HepG2 (cell line): ENCODE data around the gene ZNF687. TPM values are rescaled to one million over a fixed set of nuclear protein-coding genes. Genes with fewer than 3 reads are reported as not detected.

ENCODE experiments used
- ATAC-seq: fragments of 200-7000 bp; cut with Tn5 transposase; 3 replicates; pipeline ENCODE4 v1.9.1; 2020; ENCODE audit warnings: mild to moderate bottlenecking, moderate library complexity
- BruUV-seq: library from RNA; stranded (reverse); fragments of 400-500 nt; replicated peaks from 2 replicates; lab custom pipeline; 2021; lab: Mats Ljungman, UMichigan
- CTCF ChIA-PET: fragments of 300-600 bp; formaldehyde crosslinking; extraction: SDS; loops from one replicate; lab custom pipeline; 2021; ENCODE audit warnings: low total read pairs, inconsistent platforms, low intra/inter-chr PET ratio; lab: Yijun Ruan, JAX
- POLR2A ChIA-PET: fragments of 350-600 bp; sonication (Branson Sonifier 250); formaldehyde crosslinking; loops from one replicate; lab custom pipeline; 2020; ENCODE audit warnings: antibody characterized with exemption, inconsistent platforms; lab: Yijun Ruan, JAX
- DNase-seq: peaks from one replicate; pipeline ENCODE4 v3.0.0-alpha.2; 2015; ENCODE audit warnings: low spot score
- FAIRE-seq: peaks from 3 replicates; lab custom pipeline; 2011; peaks lifted over from hg19 to GRCh38; lab: Jason Lieb, UNC
- H2AFZ ChIP-seq: one replicate; pipeline ENCODE4 v1.6.1; 2011; ENCODE audit warnings: low read length, inconsistent platforms
- H3K27ac ChIP-seq: fragments of 300-600 bp; 3 replicates; pipeline ENCODE4 v1.8.0; 2011; ENCODE audit warnings: mixed run types, mild to moderate bottlenecking, mixed read lengths, low read length, inconsistent platforms; ENCODE audit not compliant: insufficient read depth; ENCODE audit errors: extremely low read length
- H3K27me3 ChIP-seq, 2 experiments: fragments of 200-600 bp in 1 of 2; 2 replicates in 1 of 2; 3 replicates in 1 of 2; pipeline versions ENCODE4 v1.6.0 to v1.8.0; 2011; ENCODE audit warnings: low read length in 2 of 2, mild to moderate bottlenecking in 2 of 2, moderate library complexity in 2 of 2, inconsistent platforms in 1 of 2; ENCODE audit not compliant: insufficient read depth in 2 of 2, control insufficient read depth in 1 of 2
- H3K36me3 ChIP-seq, 2 experiments: fragments of 200-600 bp in 1 of 2; replicated peaks in 1 of 2; 2 replicates in 1 of 2; 3 replicates in 1 of 2; pipeline versions ENCODE4 v1.5.1 to v1.8.0; 2011; ENCODE audit warnings: low read length in 2 of 2, inconsistent platforms in 1 of 2; ENCODE audit not compliant: insufficient read depth in 2 of 2, control insufficient read depth in 1 of 2
- H3K4me1 ChIP-seq: 2 replicates; pipeline ENCODE4 v1.5.1; 2012; ENCODE audit warnings: low read length, inconsistent platforms; ENCODE audit not compliant: insufficient read depth
- H3K4me2 ChIP-seq: 2 replicates; pipeline ENCODE4 v1.6.0; 2011; ENCODE audit warnings: low read depth, low read length, inconsistent platforms
- H3K4me3 ChIP-seq, 3 experiments: fragments of 200-600 bp in 1 of 3; sonication (generic), shearing (Covaris generic) in 1 of 3; replicated peaks in 1 of 3; 2 replicates each; pipeline ENCODE4 v1.5.1; 2011 to 2016; ENCODE audit warnings: low read length in 3 of 3, inconsistent platforms in 2 of 3, low read depth in 2 of 3, mild to moderate bottlenecking in 2 of 3, control low read depth in 1 of 3, mixed read lengths in 1 of 3; ENCODE audit not compliant: insufficient read depth in 1 of 3
- H3K79me2 ChIP-seq: one replicate; pipeline ENCODE4 v1.6.1; 2011; ENCODE audit warnings: low read length, inconsistent platforms; ENCODE audit not compliant: insufficient read depth
- H3K9ac ChIP-seq: 2 replicates; pipeline ENCODE4 v1.6.0; 2011; ENCODE audit warnings: mild to moderate bottlenecking, low read depth, low read length, inconsistent platforms; ENCODE audit not compliant: insufficient read depth
- H3K9me3 ChIP-seq: 2 replicates; pipeline ENCODE4 v1.5.1; 2012; ENCODE audit warnings: mild to moderate bottlenecking, low read length
- H4K20me1 ChIP-seq: 2 replicates; pipeline ENCODE4 v1.6.0; 2011; ENCODE audit warnings: inconsistent platforms, mild to moderate bottlenecking, low read length, moderate library complexity; ENCODE audit not compliant: insufficient read depth
- NCOR1 ChIP-seq: fragments of 200-600 bp; sonication (generic); IDR thresholded peaks from 2 replicates; pipeline ENCODE4 v1.7.0; 2017; ENCODE audit warnings: antibody characterized with exemption, low read length, borderline replicate concordance
- POLR2G ChIP-seq: fragments of 200-400 bp; formaldehyde crosslinking; IDR thresholded peaks from 2 replicates; pipeline ENCODE4 v1.6.1; 2018; ENCODE audit warnings: mild to moderate bottlenecking, low read depth, low read length, moderate library complexity
- RORA ChIP-seq: sonication (generic); formaldehyde crosslinking; IDR thresholded peaks from 2 replicates; pipeline ENCODE4 v1.5.0; 2020; ENCODE audit warnings: mild to moderate bottlenecking, missing genetic modification reagents, moderate library complexity
- TOPORS ChIP-seq: sonication (generic); formaldehyde crosslinking; IDR thresholded peaks from 2 replicates; pipeline ENCODE4 v1.8.0; 2023; ENCODE audit warnings: mild to moderate bottlenecking, missing genetic modification reagents
- ZFP1 ChIP-seq: IDR thresholded peaks from 2 replicates; pipeline ENCODE4 v1.6.1; 2016
- ZNF280D ChIP-seq: sonication (generic); formaldehyde crosslinking; IDR thresholded peaks from 2 replicates; pipeline ENCODE4 v1.5.1; 2020; ENCODE audit warnings: mild to moderate bottlenecking, missing genetic modification reagents
- WGBS: methylation state at CpG from one replicate; pipeline ENCODE4 v1.1.6; 2017; ENCODE audit warnings: low lambda C conversion rate; 5-methylcytosine and 5-hydroxymethylcytosine counted together
- in situ Hi-C: cut with HindIII; loops from 2 replicates; pipeline ENCODE4 v1.10.0; 2017; ENCODE audit warnings: low pct_unique_long_range_greater_than_20kb; ENCODE audit not compliant: extremely low pct_ligation_motif_present
- intact Hi-C: fragments of 100-400 bp; cut with micrococcal nuclease; formaldehyde crosslinking; loops from one replicate; pipeline ENCODE4 v1.10.0; 2022; ENCODE audit not compliant: unreplicated experiment
- polyA plus RNA-seq, 8 experiments: library from polyadenylated mRNA; depleted of rRNA in 3 of 8; stranded (reverse) in 7 of 8; unstranded in 1 of 8; fragments of >200 nt; fragmentation: Illumina TruSeq in 4 of 8; extraction: Trizol in 4 of 8; gene quantifications; 2 replicates each; pipeline versions ENCODE4 v1.2.1 to v1.2.3, GENCODE V29; 2011 to 2016; ENCODE audit warnings: low read depth in 4 of 8, missing spikeins in 1 of 8, mixed read lengths in 1 of 8; ENCODE audit not compliant: insufficient read depth in 1 of 8
- total RNA-seq, 5 experiments: library from RNA; depleted of rRNA; stranded (reverse); fragments of >200 nt; fragmentation: Illumina TruSeq; extraction: Trizol; gene quantifications; 2 replicates each; pipeline ENCODE4 v1.2.3, GENCODE V29; 2016; ENCODE audit warnings: low read depth in 1 of 5

Gene ZNF687
- total and polyA plus RNA-seq, 2 of the 13 experiments (the other 11 are each of a cell fraction or from before 2014, with no cell fraction given) = 14.1 to 16.5 TPM

- intact Hi-C loops = no loop called here
- in situ Hi-C loops = no loop called here
- Histone ChIP-seq H3K4me3 (no peak overlapping the region), H3K27ac (no peak overlapping the region), H3K9me3 (no peaks in the 10 kb centered on the region), H3K36me3 (peaks cover 12 to 72% of the 10 kb centered on the region in 2 experiments), H3K4me2 (no peak overlapping the region), H3K27me3 (no peaks in the 10 kb centered on the region), H3K79me2 (no peaks in the 10 kb centered on the region), H4K20me1 (no peaks in the 10 kb centered on the region), H3K4me1 (peaks cover 17% of the 10 kb centered on the region), H2AFZ (no peak overlapping the region), H3K9ac (no peak overlapping the region)
- ChIA-PET POLR2A (interaction anchor here (0.7 to 1.7 kb wide), 8 partner anchors 13 to 121 kb away, joined by 3 to 21 read pairs (median 4); partner anchors contain the start of genes PI4KB, PSMD4, SELENBP1 and VPS72), CTCF (no interaction called here)
- ATAC-seq = no peak
- TF ChIP-seq RORA (CRISPR knock-in tag) = no peak
- no peak for TF ChIP-seq TOPORS (CRISPR knock-in tag)
- no peak for TF ChIP-seq ZNF280D (CRISPR knock-in tag)
- no peak for TF ChIP-seq ZFP1 (CRISPR knock-in tag)
- no peak for TF ChIP-seq POLR2G
- no peak for TF ChIP-seq NCOR1
- no TSS peak for BruUV-seq
- no peak for DNase-seq
- no peak for FAIRE-seq
- WGBS = 90% methylated on average over 4 of the region's 4 CpGs
Measured at GRCh38 chr1:151311011-151311410, 28.9 kb downstream of the ZNF687 start.
